Loucy (cell line): ENCODE results near the gene EPB41L1.

Source experiments
- H2AFZ ChIP-seq: fragments of 200-600 bp; sonication (generic); 2 replicates; pipeline ENCODE4 v1.6.0; 2016; ENCODE audit warnings: antibody characterized with exemption, mild to moderate bottlenecking, low read length, moderate library complexity
- H3F3A ChIP-seq: fragments of 200-600 bp; 2 replicates; pipeline ENCODE4 v1.6.0; 2016; ENCODE audit warnings: antibody characterized with exemption, low read depth, mild to moderate bottlenecking
- H3K27me3 ChIP-seq: fragments of 200-600 bp; sonication (generic); 2 replicates; pipeline ENCODE4 v1.6.1; 2014; ENCODE audit warnings: low read length, mild to moderate bottlenecking; ENCODE audit not compliant: insufficient read depth, poor library complexity, severe bottlenecking
- H3K36me3 ChIP-seq: fragments of 200-600 bp; sonication (generic); 2 replicates; pipeline ENCODE4 v1.6.1; 2016; ENCODE audit warnings: low read length; ENCODE audit not compliant: insufficient read depth
- H3K4me1 ChIP-seq: fragments of 200-600 bp; sonication (generic); 2 replicates; pipeline ENCODE4 v1.5.1; 2014; ENCODE audit warnings: low read length, mild to moderate bottlenecking; ENCODE audit not compliant: insufficient read depth, poor library complexity, severe bottlenecking
- H3K4me2 ChIP-seq: fragments of 200-600 bp; sonication (generic); 2 replicates; pipeline ENCODE4 v1.6.0; 2014; ENCODE audit warnings: antibody characterized with exemption, low read length, low read depth, mild to moderate bottlenecking; ENCODE audit not compliant: poor library complexity, severe bottlenecking
- H3K4me3 ChIP-seq: fragments of 200-600 bp; sonication (generic); 2 replicates; pipeline ENCODE4 v1.5.1; 2014; ENCODE audit warnings: low read length, mild to moderate bottlenecking, mixed read lengths; ENCODE audit not compliant: poor library complexity, severe bottlenecking
- H3K79me2 ChIP-seq: fragments of 200-600 bp; sonication (generic); 2 replicates; pipeline ENCODE4 v1.6.1; 2014; ENCODE audit warnings: low read length; ENCODE audit not compliant: insufficient read depth
- H3K9ac ChIP-seq: fragments of 200-600 bp; sonication (generic); 2 replicates; pipeline ENCODE4 v1.6.0; 2014; ENCODE audit warnings: mild to moderate bottlenecking, low read depth, low read length, moderate library complexity; ENCODE audit not compliant: poor library complexity, severe bottlenecking
- H3K9me2 ChIP-seq: fragments of 200-600 bp; sonication (generic); replicated peaks from 2 replicates; pipeline ENCODE4 v1.6.1; 2016; ENCODE audit warnings: low read depth, low read length, mixed read lengths
- H3K9me3 ChIP-seq: fragments of 200-600 bp; sonication (generic); 2 replicates; pipeline ENCODE4 v1.6.1; 2014; ENCODE audit warnings: mild to moderate bottlenecking, antibody characterized with exemption, low read length, low read depth; ENCODE audit not compliant: insufficient read depth
- H4K20me1 ChIP-seq: fragments of 200-600 bp; sonication (generic); 2 replicates; pipeline ENCODE4 v1.6.0; 2014; ENCODE audit warnings: antibody characterized with exemption, low read length, mild to moderate bottlenecking; ENCODE audit not compliant: insufficient read depth, poor library complexity, severe bottlenecking
- EZH2phosphoT487 ChIP-seq: fragments of 200-600 bp; IDR thresholded peaks from 2 replicates; pipeline ENCODE4 v1.6.1; 2018; ENCODE audit warnings: antibody characterized with exemption, mild to moderate bottlenecking, moderate library complexity, borderline replicate concordance
- TF ChIP-seq, protein P1 (sequence below): fragments of 200-600 bp; sonication (generic); conservative IDR thresholded peaks from 2 replicates; pipeline ENCODE4 v1.5.1; 2014; ENCODE audit warnings: mild to moderate bottlenecking, antibody characterized with exemption, low read length

The EPB41L1 gene

DNA sequence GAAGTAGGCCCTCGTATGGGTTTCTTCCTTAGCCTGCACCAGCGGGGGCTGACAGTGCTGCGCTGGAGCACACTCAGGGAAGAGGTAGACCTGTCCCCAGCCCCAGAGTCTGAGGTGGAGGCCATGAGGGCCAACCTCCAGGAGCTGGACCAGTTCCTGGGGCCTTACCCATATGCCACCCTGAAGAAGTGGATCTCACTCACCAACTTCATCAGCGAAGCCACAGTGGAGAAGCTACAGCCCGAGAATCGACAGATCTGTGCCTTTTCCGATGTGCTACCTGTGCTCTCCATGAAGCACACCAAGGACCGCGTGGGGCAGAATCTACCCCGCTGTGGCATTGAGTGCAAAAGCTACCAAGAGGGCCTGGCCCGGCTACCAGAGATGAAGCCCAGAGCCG is 85.5 kb downstream of the EPB41L1 start:
- peaks cover 43% of the 10 kb centered on the region; the same call in 1 of the 2 replicates for H3K36me3 ChIP-seq
- no peak overlapping the region for H3K4me2 ChIP-seq
- no peaks in the 10 kb centered on the region for H3K9me2 ChIP-seq
- H3K4me1 ChIP-seq, result peaks cover 19% of the 10 kb centered on the region
- H3K9me3 ChIP-seq, result no peaks in the 10 kb centered on the region
- TF ChIP-seq, protein P1, sequence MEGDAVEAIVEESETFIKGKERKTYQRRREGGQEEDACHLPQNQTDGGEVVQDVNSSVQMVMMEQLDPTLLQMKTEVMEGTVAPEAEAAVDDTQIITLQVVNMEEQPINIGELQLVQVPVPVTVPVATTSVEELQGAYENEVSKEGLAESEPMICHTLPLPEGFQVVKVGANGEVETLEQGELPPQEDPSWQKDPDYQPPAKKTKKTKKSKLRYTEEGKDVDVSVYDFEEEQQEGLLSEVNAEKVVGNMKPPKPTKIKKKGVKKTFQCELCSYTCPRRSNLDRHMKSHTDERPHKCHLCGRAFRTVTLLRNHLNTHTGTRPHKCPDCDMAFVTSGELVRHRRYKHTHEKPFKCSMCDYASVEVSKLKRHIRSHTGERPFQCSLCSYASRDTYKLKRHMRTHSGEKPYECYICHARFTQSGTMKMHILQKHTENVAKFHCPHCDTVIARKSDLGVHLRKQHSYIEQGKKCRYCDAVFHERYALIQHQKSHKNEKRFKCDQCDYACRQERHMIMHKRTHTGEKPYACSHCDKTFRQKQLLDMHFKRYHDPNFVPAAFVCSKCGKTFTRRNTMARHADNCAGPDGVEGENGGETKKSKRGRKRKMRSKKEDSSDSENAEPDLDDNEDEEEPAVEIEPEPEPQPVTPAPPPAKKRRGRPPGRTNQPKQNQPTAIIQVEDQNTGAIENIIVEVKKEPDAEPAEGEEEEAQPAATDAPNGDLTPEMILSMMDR, result no peak
- TF ChIP-seq EZH2phosphoT487, result no peak
- H3F3A ChIP-seq, result no peaks in the 10 kb centered on the region
- peaks cover 31% of the 10 kb centered on the region for H4K20me1 ChIP-seq
- H3K9ac ChIP-seq, result no peak overlapping the region
- H2AFZ ChIP-seq, result no peak overlapping the region
- H3K79me2 ChIP-seq, result peaks cover 46% of the 10 kb centered on the region
- no peaks in the 10 kb centered on the region for H3K27me3 ChIP-seq
- H3K4me3 ChIP-seq, result no peak overlapping the region

DNA sequence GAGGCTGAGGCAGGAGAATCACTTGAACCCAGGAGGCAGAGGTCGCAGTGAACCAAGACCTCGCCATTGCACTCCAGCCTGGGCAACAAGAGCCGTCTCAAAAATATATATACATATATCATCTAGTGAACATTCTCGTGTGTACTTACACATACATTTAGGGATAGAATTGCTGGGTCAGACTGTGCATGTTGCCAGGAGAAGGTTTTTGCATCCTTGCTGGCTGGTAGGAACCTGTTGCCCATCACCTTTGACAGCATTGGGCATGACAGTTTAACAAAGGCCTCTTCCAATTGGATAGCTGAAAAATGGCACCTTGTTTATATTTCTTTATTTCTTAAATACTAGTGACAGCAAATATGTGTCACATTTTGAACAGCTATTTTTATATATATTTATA is 87.1 kb downstream of the EPB41L1 start:
- Histone ChIP-seq H3K4me3 (no peak overlapping the region), H3K27me3 (no peaks in the 10 kb centered on the region), H3K9ac (no peak overlapping the region), H3K9me2 (no peaks in the 10 kb centered on the region), H3K36me3 (peaks cover 59% of the 10 kb centered on the region; the same call in 1 of the 2 replicates), H4K20me1 (peaks cover 31% of the 10 kb centered on the region), H3K4me1 (peaks cover 19% of the 10 kb centered on the region), H3K4me2 (no peak overlapping the region), H3K79me2 (peaks cover 42% of the 10 kb centered on the region), H3F3A (no peaks in the 10 kb centered on the region), H2AFZ (no peak overlapping the region), H3K9me3 (no peaks in the 10 kb centered on the region)
- no peak for TF ChIP-seq EZH2phosphoT487
- TF ChIP-seq, protein P1, result no peak

GRCh38 chr20:36243726-36244125 is 89.2 kb downstream of the EPB41L1 start:
- Histone ChIP-seq H3K36me3 (peaks cover 69% of the 10 kb centered on the region; the same call in 1 of the 2 replicates), H3K27me3 (no peaks in the 10 kb centered on the region), H3K4me2 (no peak overlapping the region), H3K79me2 (peaks cover 24% of the 10 kb centered on the region), H3K9me2 (no peaks in the 10 kb centered on the region), H3F3A (no peaks in the 10 kb centered on the region), H3K4me1 (peaks cover 2% of the 10 kb centered on the region), H3K4me3 (no peak overlapping the region), H4K20me1 (peaks cover 17% of the 10 kb centered on the region), H3K9ac (no peak overlapping the region), H3K9me3 (no peaks in the 10 kb centered on the region), H2AFZ (no peak overlapping the region)
- no peak for TF ChIP-seq EZH2phosphoT487
- TF ChIP-seq, protein P1, result no peak
